GM19099 (cell line): Measurements from ENCODE around the gene ARHGEF1.

Source experiments
- POLR2A ChIP-seq: IDR thresholded peaks from 3 replicates; pipeline ENCODE4 v1.6.1; 2011; ENCODE audit warnings: low read depth; ENCODE audit not compliant: insufficient read length; ENCODE audit errors: extremely low read depth

ARHGEF1 gene

DNA sequence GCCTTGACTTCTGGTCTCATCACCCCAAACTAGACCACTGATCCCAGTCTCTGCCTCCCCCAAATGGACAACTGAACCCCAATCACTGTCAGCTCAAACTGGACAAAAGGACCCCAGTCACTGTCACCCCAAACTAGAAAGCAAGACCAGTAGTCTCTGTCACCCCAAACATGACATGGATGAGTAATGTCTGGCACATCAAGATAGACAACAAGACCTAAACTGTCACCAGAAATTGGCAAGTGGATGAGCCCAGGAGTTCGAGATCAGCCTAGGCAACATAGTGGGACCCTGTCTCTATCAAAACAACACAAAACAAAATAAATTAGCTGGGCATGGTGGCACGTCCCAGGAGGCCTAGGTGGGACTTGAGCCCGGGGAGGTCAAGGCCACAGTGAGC lies 64.1 kb downstream of the ARHGEF1 start:
- TF ChIP-seq POLR2A: no peak

DNA sequence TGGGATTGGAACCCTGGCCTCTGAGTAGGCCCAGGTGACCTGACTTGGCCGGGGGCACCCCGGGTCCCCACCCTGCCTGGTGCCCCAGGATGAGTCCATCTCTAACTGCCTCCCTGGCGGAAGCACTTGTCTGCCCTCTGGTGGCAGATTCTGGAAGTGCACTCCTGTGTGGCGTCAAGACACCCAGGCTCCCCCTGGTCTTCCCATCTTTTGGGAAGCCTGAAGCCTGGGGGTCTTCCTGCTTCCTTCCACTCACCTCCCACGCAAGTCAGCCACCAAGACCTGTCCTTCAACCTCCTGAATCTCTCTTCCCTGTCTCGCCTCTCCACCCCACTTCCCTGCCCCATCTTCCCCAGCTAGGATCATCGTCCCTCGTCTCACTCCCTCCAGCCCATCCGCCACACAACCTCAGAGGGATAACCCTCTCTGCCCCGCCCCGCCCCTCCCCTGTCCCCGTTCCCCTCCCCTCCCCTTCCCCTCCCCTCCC lies 68.7 kb downstream of the ARHGEF1 start:
- no peak for TF ChIP-seq POLR2A

DNA sequence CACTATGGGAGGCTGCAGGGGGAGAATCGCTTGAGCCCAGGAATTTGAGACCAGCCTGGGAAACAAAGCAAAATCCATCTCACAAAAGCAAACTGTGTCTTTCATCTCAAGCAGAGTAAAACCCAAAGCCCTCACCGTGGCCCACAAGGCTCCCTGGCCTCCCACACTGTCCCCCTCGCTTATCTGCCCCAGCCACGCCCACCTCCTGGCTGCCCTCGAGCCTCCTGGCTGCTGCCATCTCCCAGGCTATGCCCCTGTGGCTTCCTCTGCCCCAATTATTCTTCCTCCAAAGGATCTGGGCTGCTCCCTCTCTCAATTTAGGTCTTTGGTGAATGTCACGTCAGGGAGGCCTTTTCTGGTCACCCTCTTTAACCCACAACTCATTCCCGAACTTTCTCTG lies 72.5 kb downstream of the ARHGEF1 start:
- no peak for TF ChIP-seq POLR2A

DNA sequence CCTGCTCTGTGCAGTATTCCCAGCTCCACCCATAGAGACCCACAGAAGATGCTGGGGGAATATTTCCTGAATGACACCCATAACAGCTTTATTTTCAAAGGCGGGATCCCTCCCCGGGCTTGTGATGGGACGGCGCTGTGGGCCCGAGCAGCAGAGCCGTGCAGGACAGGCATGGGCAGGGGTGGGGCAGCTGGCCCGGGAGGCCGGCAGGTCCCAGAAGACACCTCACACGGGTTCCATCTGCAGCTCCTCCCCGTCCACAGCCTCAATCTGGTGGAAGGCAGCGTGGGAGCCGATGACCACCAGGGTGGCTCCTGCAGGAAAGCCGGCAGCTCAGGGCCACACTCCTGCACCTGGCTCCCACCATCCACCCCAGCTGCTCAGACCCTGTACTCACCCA lies 73.6 kb downstream of the ARHGEF1 start:
- no peak for TF ChIP-seq POLR2A
